ENCODE results near the gene RIT1. TPM values are rescaled to one million over a fixed set of nuclear protein-coding genes. Genes with fewer than 3 reads are reported as not detected.

The RIT1 gene
- total and polyA plus RNA-seq, 2 experiments from 2014 or later = 30.5 to 32.4 TPM

DNA sequence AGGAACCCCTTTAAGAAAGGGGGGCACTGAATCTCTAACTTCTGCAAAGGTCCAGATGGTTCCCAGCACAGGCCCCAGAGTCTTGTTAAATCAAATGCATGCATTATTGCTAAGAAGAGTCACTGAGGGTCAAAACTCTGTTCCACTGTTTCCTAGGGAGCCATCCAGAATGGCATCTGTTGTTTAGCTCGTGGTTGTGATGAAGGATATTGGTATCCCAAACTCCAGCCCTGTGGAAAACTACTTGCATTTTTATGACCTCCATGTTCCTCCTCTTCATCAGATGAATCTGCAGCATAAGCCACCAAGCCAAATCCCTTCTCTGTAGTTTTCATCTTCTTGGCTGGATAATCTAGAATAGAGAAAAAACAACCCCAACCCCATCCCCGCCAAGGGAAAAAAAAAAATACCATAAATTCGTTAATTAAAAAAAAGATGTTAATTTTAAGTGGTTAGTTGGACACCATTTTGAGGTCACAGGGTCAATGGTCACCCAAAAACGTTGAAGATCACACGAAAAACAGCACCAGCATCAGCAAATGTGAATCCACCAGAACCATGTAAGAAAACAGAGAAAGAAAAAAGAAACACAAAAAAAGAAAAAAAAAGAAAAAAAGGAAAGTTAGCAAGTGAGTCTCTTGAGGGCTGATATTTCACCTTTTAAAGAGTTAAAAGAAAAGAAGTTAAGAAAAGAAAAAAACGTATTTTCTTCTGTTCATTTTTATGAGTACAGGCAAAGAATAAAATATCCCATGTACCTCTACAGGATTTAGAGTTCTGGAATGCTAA, 3.0 kb upstream of the RIT1 start:
- no peaks in the 10 kb centered on the region for H3K9me2 ChIP-seq (ENCODE audit: insufficient read depth)
- H3K4me1 ChIP-seq (ENCODE audit: insufficient read depth) = peaks cover 17% of the 10 kb centered on the region
- in situ Hi-C loops (cut with MboI) = no loop called here
- peaks cover 74% of the 10 kb centered on the region for H3K36me3 ChIP-seq (ENCODE audit: low read depth)
- H4K20me1 ChIP-seq (ENCODE audit: insufficient read depth) = no peaks in the 10 kb centered on the region
- H2AFZ ChIP-seq = no peak overlapping the region
- 65% methylated on average over 6 of the region's 6 CpGs for WGBS, 2 experiments (ENCODE audit: low coverage in 1 of 2, low lambda C conversion rate in 2 of 2, missing lambda C conversion rate in 2 of 2)
- H3K27me3 ChIP-seq (replicated peaks; ENCODE audit: insufficient read depth) = no peaks in the 10 kb centered on the region
- peaks cover 81% of the 10 kb centered on the region for H3F3A ChIP-seq (ENCODE audit: insufficient read depth)
- TF ChIP-seq EZH2 (IDR thresholded peaks at IDR 0.05; ENCODE audit: insufficient read depth, poor library complexity, severe bottlenecking) (no peak), EZH2phosphoT487 (IDR thresholded peaks at IDR 0.05; ENCODE audit: insufficient read depth, low read depth) (no peak)
- peak overlapping the region; percentile 54 for H3K27ac ChIP-seq
- H3K9me3 ChIP-seq (ENCODE audit: low read depth) = no peaks in the 10 kb centered on the region
- no peak overlapping the region for H3K4me2 ChIP-seq (ENCODE audit: unreplicated experiment)
- H3K4me3 ChIP-seq = no peak overlapping the region
- DNase-seq = peak; percentile 56
- H3K9ac ChIP-seq = no peak overlapping the region
- H3K79me2 ChIP-seq (ENCODE audit: insufficient read depth) = peaks cover 47% of the 10 kb centered on the region

DNA sequence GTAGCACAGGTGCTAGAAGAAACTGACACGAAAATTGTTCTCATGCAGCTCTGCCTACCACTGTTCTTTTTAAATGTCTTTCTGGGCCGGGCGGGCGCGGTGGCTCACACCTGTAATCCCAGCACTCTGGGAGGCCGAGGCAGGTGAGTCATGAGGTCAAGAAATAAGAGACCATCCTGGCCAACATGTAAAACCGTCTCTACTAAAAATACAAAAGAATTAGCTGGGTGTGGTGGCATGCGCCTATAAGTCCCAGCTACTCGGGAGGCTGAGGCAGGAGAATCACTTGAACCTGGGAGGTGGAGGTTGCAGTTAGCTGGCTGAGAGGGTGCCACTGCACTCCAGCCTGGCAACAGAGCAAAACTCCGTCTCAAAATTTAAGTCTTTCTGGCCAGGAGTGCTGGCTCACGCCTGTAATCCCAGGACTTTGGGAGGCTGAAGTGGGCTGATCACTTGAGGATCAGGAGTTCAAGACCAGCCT, 947 bp upstream of the RIT1 start:
- WGBS, 2 experiments (ENCODE audit: low coverage in 1 of 2, low lambda C conversion rate in 2 of 2, missing lambda C conversion rate in 2 of 2) = 78 to 81% methylated on average over 11 of the region's 11 CpGs
- no peaks in the 10 kb centered on the region for H3K27me3 ChIP-seq (replicated peaks; ENCODE audit: insufficient read depth)
- H3K9ac ChIP-seq = peak overlapping the region; percentile 93
- H3F3A ChIP-seq (ENCODE audit: insufficient read depth) = peaks cover 68% of the 10 kb centered on the region
- peaks cover 65% of the 10 kb centered on the region for H3K36me3 ChIP-seq (ENCODE audit: low read depth)
- H3K4me1 ChIP-seq (ENCODE audit: insufficient read depth) = peaks cover 17% of the 10 kb centered on the region
- peaks cover 51% of the 10 kb centered on the region for H3K79me2 ChIP-seq (ENCODE audit: insufficient read depth)
- H3K9me3 ChIP-seq (ENCODE audit: low read depth) = no peaks in the 10 kb centered on the region
- H3K4me3 ChIP-seq = peak overlapping the region; percentile 92; the same call in 1 of the 2 replicates
- TF ChIP-seq EZH2phosphoT487 (IDR thresholded peaks at IDR 0.05; ENCODE audit: insufficient read depth, low read depth) (no peak), EZH2 (IDR thresholded peaks at IDR 0.05; ENCODE audit: insufficient read depth, poor library complexity, severe bottlenecking) (no peak)
- H3K9me2 ChIP-seq (ENCODE audit: insufficient read depth) = no peaks in the 10 kb centered on the region
- H3K4me2 ChIP-seq (ENCODE audit: unreplicated experiment) = peak overlapping the region; percentile 85
- H4K20me1 ChIP-seq (ENCODE audit: insufficient read depth) = no peaks in the 10 kb centered on the region
- peak overlapping the region; percentile 86 for H3K27ac ChIP-seq
- H2AFZ ChIP-seq = no peak overlapping the region
- DNase-seq = no peak
- in situ Hi-C loops (cut with MboI) = no loop called here

DNA sequence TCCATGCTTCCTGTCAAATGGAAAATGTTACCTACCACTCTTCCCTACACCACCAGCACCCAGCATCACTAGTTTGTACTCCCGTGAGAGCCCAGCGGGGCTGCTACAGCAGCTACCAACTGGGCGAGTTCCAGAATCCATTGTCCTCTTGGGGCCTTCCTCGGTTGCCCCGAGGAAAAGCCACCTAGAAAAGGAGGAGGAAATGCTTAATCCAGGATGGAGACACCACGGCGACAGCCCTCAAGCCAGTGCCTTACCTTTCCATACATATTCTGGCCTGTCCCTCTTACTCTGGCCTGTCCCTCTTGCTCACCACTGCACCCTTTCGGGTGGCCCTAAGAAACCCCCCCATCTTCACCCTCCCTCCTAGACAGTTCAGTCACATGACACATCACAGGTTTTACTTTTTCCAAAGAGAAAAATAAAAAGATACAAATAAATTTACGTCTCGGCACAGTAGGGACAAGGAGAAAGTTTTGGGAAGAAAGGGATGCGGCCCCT, 478 bp downstream of the RIT1 start:
- no peaks in the 10 kb centered on the region for H4K20me1 ChIP-seq (ENCODE audit: insufficient read depth)
- peaks cover 52% of the 10 kb centered on the region for H3K79me2 ChIP-seq (ENCODE audit: insufficient read depth)
- H3K9me3 ChIP-seq (ENCODE audit: low read depth) = no peaks in the 10 kb centered on the region
- H2AFZ ChIP-seq = peak overlapping the region; percentile 72
- no peaks in the 10 kb centered on the region for H3K9me2 ChIP-seq (ENCODE audit: insufficient read depth)
- in situ Hi-C loops (cut with MboI) = no loop called here
- peak; percentile 71 for DNase-seq
- H3K9ac ChIP-seq = peak overlapping the region; percentile 93
- H3K27me3 ChIP-seq (replicated peaks; ENCODE audit: insufficient read depth) = no peaks in the 10 kb centered on the region
- H3K36me3 ChIP-seq (ENCODE audit: low read depth) = peaks cover 62% of the 10 kb centered on the region
- 1 to 2% methylated on average over 8 to 11 of the region's 11 CpGs for WGBS, 2 experiments (ENCODE audit: low coverage in 1 of 2, low lambda C conversion rate in 2 of 2, missing lambda C conversion rate in 2 of 2)
- peaks cover 17% of the 10 kb centered on the region for H3K4me1 ChIP-seq (ENCODE audit: insufficient read depth)
- peak overlapping the region; percentile 86 for H3K27ac ChIP-seq
- TF ChIP-seq EZH2 (IDR thresholded peaks at IDR 0.05; ENCODE audit: insufficient read depth, poor library complexity, severe bottlenecking) (no peak), EZH2phosphoT487 (IDR thresholded peaks at IDR 0.05; ENCODE audit: insufficient read depth, low read depth) (no peak)
- H3F3A ChIP-seq (ENCODE audit: insufficient read depth) = peaks cover 53% of the 10 kb centered on the region
- peak overlapping the region; percentile 85 for H3K4me2 ChIP-seq (ENCODE audit: unreplicated experiment)
- peak overlapping the region; percentile 92 for H3K4me3 ChIP-seq

DNA sequence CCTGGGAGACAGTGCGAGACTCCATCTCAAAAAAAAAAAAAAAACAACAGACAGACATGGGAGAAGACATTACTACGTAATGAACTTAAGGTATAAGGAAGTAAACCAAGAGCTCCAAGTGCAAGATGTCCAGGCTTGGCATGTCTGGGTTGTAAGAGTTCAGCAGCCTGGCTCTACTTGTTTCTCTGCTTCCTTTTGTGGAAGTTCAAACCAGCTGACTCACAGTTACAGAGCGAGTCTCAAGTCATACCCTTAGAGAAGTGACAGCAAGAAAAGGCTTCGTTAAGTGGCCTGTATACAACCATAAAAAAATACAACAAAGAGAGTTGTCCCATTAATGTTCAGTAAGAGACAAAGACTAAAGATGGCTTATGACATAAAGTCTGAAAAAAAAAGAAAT, 1.3 kb downstream of the RIT1 start:
- H3K79me2 ChIP-seq (ENCODE audit: insufficient read depth) = peaks cover 59% of the 10 kb centered on the region
- H3F3A ChIP-seq (ENCODE audit: insufficient read depth) = peaks cover 47% of the 10 kb centered on the region
- peak overlapping the region; percentile 93 for H3K9ac ChIP-seq
- peak overlapping the region; percentile 85 for H3K4me2 ChIP-seq (ENCODE audit: unreplicated experiment)
- H3K4me3 ChIP-seq = peak overlapping the region; percentile 92
- in situ Hi-C loops (cut with MboI) = no loop called here
- 73 to 75% methylated on average over 4 of the region's 4 CpGs for WGBS, 2 experiments (ENCODE audit: low coverage in 1 of 2, low lambda C conversion rate in 2 of 2, missing lambda C conversion rate in 2 of 2)
- TF ChIP-seq EZH2phosphoT487 (IDR thresholded peaks at IDR 0.05; ENCODE audit: insufficient read depth, low read depth) (no peak), EZH2 (IDR thresholded peaks at IDR 0.05; ENCODE audit: insufficient read depth, poor library complexity, severe bottlenecking) (no peak)
- H3K27ac ChIP-seq = peak overlapping the region; percentile 86
- H4K20me1 ChIP-seq (ENCODE audit: insufficient read depth) = no peaks in the 10 kb centered on the region
- no peaks in the 10 kb centered on the region for H3K9me3 ChIP-seq (ENCODE audit: low read depth)
- no peaks in the 10 kb centered on the region for H3K9me2 ChIP-seq (ENCODE audit: insufficient read depth)
- DNase-seq = peak; percentile 68
- peaks cover 17% of the 10 kb centered on the region for H3K4me1 ChIP-seq (ENCODE audit: insufficient read depth)
- H3K27me3 ChIP-seq (replicated peaks; ENCODE audit: insufficient read depth) = no peaks in the 10 kb centered on the region
- peaks cover 58% of the 10 kb centered on the region for H3K36me3 ChIP-seq (ENCODE audit: low read depth)
- no peak overlapping the region for H2AFZ ChIP-seq

Data from GM23248 (cell line).